Dedifferentiated amniotic fluid mesenchymal stem cell (primary cell): ENCODE results near the gene PAIP2.

Source experiments
- DNase-seq: peaks from one replicate; pipeline ENCODE4 v3.0.0-alpha.2; 2016; ENCODE audit errors: extremely low spot score

PAIP2 gene

GRCh38 chr5:139410993-139411828 lies 69.6 kb downstream of the PAIP2 start:
- no peak for DNase-seq

DNA sequence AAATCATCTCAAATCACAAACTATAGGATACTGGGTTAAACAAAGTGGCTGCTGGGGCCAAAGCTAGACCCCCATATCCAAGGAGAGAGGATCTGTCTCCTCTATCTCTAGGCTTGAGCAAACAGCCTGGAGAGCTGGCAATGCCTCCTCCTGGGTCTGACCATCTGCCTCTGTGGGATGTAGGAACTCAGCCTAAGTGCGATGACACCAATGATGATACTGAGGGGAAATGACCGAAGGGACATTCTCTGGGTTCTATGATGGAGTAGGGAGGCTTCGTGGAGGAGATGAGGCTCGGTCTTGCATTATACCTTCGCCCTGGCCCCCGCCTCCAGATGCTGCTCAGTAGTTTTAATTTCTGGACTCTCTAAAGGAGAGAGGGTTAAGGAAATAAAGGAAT lies 71.5 kb downstream of the PAIP2 start:
- DNase-seq: no peak

DNA sequence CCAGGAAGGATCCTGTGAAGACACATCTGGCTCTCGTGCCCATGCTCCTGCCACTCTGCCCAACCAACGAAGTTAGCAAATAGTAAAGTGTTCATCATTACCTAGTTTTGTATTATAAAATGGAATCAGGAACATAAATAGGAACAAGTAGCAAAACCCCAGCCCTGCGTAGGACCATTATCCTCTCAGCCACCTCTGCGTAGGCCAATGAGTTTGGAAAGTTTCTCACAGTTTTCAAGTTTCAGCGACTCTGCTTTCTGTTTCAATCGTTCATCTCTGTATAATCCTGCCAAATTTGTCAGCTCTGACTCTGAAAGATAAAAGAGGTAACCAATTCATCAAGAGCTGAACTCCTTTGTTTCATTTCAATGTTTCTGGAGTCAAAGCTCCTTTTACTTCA lies 72.3 kb downstream of the PAIP2 start:
- DNase-seq: no peak

- no peak for DNase-seq
Measured at GRCh38 chr5:139414581-139415130, 73.0 kb downstream of the PAIP2 start.

DNA sequence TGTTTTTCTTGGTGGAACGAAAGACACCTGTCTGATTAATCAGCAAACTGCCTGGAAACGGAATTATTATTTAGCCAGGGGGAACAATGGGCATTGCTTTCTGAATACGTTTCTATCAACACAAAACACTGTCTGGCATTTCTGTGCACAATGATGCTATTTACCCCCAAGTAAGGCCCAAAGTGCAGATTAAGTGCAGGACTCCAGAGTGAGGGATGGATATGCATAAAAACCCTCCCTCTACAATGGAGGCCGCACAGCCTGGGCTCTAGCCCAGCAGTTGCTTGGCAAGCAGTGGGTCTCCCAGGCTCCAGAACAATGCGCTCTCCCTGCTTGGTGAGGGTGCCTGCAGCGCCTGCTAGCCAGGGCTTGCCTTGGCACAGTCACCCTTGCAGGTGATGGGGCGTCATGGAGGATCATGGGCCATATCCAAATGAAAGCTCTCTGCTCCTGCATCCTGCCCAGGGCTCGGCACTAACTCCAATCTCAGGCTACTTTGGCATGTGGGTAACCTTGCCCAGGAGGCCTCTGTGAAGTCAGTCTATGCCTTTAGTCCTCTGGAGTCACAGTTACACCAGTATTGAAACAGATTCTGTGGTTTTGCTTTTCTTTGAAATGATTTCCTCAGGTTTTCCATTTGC lies 73.7 kb downstream of the PAIP2 start:
- DNase-seq: no peak

GRCh38 chr5:139415869-139416268 lies 74.2 kb downstream of the PAIP2 start:
- DNase-seq: no peak

GRCh38 chr5:139416651-139417050 lies 75.0 kb downstream of the PAIP2 start:
- DNase-seq: no peak

DNA sequence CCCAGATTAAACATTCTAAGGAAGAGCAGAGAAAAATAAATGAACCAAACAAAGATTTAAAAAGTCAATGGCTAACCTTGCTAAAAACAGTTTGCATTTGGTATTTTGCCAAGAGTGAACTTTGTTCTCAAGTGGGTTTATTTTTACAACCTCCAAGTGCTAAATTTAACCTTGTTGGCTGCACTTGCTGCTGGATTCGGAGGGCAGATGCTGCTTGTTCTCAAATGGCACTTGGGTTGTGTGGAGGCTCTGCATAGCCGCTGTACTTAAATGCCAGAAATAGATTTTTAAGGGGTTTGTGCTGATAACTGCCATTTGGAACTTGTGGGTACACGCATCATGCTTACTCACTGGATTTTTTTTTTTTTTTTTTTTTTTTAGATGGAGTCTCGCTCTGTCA lies 75.6 kb downstream of the PAIP2 start:
- no peak for DNase-seq

DNA sequence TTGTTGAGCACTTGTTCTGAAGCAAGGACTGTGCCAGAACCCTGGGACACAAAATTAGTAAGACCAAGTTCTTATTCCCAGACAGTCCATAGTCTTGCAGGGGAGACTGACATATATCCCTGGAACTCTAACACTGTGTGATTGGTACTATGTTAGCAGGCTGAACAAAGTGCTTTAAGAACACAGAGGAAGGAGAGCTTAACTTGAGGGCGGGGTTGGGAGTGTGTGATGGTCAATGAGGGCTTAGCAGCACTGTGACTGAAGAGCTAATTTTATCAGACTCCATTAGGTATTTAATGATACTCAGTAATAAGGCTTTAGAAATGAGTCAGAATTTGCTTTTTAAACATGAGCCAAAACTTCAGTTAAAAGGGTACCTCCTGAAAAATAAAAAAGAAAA lies 77.1 kb downstream of the PAIP2 start:
- no peak for DNase-seq
